Activated CD4-positive, alpha-beta T cell treated with anti-CD3 and anti-CD28 coated beads, Interleukin-2, amount 50 U/mL, for 1 hour (primary cell): ENCODE data around the gene SLC38A8.

ENCODE experiments used
- DNase-seq: peaks from one replicate; pipeline ENCODE4 v3.0.0-alpha.2; 2020

SLC38A8 gene

GRCh38 chr16:83994087-83994486 lies 48.5 kb downstream of the SLC38A8 start:
- no peak for DNase-seq

- DNase-seq = no peak
Observed at GRCh38 chr16:83992624-83993023, 50.0 kb downstream of the SLC38A8 start.

DNA sequence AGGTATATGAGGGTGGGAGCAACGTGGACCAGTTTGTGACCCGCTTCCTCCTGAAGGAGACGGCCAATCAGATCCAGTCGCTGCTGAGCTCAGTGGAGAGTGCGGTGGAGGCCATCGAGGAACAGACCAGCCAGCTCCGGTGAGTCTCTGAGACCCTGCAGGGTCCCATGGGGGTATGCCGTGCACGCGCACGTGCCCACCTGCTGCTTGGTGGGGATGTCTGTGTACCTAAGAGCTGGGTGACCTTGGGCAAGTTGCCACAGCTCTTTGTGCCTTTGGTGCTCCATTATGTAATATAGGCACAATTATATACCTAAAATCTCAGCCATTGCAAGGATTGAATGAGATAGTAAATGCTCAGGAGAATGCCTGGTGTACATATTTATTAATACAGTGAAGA lies 52.1 kb downstream of the SLC38A8 start:
- no peak for DNase-seq

DNA sequence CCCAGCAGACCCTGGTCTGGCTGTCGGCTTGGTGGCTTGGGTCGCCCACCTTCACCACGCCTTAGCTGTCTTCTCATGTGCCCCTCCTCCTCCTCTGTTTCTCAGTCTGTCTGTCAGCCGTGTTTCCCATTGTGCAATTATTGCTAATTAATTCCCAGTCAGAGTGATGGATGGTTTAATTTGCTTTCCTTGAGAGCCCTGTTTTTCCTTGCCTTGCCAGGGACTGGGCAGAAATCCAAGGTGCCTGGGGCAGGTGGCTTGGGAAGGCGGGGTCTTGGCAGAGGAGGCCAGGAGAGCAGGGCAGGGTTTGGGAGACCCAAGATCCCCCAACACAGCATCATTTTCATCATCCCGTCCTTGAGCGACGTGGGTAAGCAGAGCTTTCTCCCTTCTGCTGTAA lies 53.3 kb downstream of the SLC38A8 start:
- no peak for DNase-seq

GRCh38 chr16:83983491-83983890 lies 59.1 kb downstream of the SLC38A8 start:
- DNase-seq = no peak

- no peak for DNase-seq
Observed at GRCh38 chr16:83981799-83982198, 60.8 kb downstream of the SLC38A8 start.

GRCh38 chr16:83980794-83981193 lies 61.8 kb downstream of the SLC38A8 start:
- DNase-seq = no peak

- no peak for DNase-seq
Observed at GRCh38 chr16:83979441-83979840, 63.2 kb downstream of the SLC38A8 start.

GRCh38 chr16:83978401-83978904 lies 64.1 kb downstream of the SLC38A8 start:
- DNase-seq = no peak

DNA sequence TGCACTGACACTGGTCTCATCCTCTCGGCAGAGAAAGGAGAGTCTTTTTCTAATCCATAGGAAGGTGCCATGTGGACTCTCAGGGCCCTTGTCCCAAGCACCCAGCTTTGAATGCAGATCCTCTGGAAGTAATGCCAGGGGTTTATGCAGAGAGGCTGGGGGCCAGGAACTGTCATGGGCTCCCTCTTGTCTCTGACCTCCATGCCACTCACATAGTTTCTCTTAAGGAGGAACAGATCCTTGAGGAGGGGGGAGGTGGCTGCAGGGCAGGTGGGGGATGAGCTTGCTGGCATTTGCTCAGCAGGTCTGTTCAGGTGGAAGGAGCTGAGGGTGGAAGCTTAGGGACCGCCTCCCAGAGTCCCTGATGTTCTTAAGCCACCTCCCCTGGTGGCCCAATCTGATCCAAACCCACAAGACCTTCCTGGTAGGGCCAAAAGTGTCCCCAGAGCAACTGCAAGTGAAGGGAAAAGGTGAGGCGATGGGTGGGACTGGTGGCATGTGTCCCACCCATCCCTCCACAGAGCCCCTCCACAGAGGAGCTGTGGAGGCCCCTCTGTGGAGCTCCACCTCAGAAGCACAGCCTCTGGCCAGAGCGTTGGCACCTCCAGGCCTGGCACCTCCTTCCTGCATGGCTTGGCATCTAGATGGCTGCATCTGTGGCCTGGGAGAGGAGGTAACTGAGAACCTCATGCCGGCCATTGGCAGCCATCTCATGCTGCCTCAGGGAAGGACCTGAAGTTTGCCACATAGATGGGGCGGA lies 65.4 kb downstream of the SLC38A8 start:
- DNase-seq = no peak

DNA sequence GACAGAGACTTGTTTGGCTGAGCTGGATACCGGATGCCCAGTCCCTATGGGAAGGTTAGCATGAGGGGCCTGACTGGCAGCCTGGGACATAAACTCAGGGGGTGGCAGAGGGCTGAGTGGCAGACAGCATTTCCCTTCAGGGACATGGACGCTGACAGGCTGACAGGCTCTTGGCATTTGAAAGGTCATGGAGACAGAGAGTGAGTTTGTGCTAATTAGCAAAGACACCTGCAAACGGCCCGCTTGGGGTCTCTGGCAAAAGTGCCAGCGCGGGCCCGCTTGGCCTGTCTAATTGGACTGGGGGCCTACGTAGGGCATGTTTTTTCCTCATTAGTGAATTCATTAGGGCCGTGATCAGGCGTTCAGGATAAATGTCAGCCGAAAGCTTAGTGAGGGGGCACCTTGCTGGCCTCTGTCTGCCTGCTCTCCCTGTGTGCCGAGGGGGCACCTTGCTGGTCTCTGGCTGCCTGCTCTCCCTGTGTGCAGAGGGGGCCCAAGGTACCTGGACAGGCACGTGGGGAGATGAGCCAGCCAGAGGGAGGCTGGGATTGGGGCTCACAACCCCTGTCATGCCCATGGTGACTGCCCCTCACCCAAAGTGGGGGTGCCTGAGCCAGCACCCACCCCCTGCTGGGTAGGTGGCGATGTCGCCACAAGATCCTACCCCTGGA lies 66.9 kb downstream of the SLC38A8 start:
- no peak for DNase-seq

DNA sequence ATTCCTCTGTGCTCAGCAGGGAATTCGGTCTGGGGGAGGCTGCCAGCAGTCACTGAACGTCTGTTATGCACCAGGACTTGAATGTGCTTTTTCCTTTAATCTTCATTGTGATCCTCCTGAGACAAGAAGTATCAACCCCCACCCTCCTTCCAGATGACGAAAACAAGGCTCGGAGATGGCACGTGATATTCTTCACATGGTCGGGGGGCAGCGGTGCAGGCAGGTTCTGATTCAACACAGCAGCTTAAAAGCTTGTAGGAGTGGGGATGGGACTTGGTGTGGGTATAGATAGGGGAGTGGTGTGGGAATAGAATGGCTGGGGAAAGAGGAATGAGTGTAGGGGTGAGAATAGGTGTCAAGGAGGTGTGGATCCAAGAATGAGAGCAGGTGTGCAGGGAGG lies 68.1 kb downstream of the SLC38A8 start:
- no peak for DNase-seq

DNA sequence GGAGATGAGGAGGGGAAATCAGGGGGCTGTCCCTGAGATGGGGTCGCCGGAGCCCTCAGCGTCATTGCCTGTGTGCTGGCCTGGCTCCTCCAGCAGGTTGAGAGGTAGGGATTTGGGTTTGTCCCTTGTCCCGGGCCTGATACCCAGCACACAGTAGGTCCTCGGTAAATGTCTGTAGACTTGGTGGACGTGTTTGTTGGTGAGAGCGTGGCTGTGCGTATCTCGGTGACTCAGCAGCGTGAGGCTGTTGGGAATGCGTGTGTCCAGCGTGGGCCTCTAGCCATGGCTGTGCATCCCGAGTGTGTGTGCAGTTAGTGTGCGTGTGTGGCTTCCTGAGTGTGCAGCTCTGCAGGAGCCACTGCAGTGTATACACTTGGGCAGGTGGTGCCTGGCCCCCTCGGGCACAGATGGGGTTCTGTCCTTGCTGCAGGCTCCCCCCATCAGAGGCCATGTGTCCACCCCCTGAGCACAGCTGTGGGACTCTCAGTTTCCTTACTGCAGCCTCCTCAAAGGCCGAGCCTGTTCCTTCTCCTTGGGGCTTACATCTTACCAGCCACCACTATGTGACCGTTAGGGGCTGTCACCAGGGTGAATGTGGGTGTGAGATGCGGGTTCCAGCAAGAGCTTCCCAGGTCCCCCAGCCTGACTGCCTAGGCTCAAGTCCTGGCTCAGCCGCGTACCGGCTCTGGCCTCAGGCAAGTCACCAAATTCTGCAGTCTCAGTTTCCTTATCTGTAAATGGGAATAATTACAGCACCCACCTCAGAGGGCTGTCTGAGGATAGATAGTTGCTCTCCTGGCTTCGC lies 68.8 kb downstream of the SLC38A8 start:
- DNase-seq = no peak

DNA sequence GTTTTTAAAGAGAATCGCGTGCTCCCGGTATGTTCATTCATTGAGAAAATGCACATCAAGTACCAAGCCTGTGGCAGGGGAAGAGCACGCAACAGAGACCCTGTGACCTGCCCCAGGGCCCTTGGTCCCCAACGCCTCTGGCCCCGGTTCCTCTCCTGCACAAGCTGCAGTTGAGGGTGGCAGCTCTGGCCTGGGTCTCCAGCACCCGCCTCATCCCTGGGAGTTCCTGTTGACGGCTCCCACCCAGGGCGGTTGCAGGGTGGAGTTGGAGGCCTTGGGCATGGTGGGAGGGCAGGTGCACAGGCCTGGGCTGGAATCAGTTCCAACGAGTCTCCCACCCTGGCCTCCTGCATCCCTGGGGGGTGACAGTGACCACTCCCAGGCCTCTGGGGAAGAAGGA lies 69.5 kb downstream of the SLC38A8 start:
- DNase-seq = no peak

DNA sequence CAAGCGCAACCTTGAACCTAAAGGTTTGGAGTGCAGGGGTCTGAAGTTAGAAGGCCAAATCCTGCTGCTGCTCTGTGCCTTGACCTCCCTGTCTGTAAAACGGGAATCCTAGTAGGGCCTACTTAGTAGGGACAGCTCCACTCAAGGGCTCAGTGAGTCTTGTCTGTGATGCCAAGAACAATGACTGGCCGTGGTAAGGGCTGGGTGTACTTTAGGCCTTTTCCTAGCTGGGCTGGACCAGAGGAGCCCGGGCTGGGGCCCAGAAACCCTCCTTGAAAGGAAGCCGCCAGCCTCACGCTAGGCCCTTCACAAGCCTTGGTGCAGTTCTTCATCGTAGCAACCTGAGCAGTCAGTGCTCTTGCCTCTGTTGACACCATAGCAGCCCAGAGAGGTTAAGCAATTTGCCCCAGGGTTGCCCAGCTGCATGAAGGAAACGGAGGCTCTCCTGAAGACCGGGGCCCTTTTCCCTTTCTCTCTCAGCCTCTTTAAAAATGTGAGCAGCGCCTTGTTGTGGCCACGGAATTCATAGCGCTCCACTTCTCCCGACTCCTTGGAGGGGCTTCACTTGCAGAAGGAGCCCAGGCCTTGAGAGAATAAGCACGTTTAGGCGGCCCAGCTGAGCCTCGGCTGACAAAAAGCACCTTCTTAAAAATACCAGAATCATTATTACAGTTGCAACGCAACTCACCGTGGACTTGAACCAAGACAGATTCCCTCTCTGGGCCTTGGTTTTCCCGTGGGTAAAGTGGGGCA lies 70.2 kb downstream of the SLC38A8 start:
- no peak for DNase-seq

DNA sequence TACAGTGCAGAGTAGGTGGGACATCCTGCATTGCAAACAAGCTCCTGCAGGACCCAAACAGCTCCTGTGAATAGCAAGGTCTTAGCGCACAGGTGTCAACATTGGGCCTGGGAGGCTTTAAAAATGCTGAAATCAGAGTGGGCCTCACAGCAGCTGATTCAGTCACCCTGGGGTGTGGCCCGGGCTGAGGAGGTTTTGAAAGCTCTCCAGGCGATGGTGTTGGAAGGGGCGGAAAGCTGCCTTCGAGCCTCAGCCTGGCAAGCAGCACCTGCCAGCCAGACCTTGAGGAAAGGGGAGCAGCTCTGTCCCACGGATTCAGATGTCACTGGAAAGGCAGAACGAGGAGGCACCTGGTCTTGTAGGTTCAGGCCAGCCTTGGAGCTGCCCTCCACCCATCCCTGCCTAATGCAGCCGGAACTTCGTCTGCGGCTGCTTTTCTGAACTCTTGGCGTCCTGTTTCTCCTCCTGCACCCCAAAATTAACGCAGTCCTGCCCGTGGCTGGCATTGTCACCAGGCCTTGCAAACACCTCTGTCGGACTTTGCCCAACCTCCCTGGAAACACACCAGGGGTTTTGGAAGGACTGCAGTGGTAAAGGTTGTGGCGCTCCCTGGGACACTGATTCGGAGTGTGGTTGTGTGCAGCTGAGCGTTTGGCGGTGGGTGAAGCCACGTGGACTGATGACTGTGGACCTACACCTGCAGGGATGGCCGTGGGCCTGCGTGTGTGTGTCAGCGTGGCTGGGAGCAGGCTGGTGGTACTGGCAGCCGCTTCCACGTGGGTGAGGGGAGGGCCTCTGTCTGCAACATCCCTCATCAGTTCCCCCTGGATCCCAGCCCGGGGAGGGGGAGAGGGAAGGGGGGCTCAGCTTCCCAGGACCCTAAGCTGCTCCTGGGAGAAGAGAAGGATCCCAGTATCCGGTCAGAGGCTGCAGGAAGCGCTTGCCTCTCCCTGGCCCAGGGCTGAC lies 71.1 kb downstream of the SLC38A8 start:
- no peak for DNase-seq

DNA sequence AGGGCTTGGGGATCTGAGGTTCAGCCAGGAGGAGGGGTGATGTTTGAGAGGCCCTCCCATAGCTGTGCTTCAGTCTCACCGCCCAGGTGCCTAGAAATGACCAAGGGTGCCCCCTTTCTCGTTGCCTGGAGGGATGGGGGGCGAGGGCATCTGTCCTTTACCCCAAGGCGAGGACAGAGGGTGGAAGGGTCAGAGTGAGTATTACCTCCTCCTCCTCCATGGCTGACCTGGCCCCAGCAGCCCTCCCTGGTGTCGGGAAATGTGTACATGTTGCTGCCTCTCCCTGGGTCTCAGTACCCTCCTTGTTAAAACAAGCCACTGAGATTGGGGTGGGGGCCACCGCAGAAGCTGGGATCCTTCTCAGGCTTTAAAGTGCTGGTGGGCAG lies 72.2 kb downstream of the SLC38A8 start:
- no peak for DNase-seq

DNA sequence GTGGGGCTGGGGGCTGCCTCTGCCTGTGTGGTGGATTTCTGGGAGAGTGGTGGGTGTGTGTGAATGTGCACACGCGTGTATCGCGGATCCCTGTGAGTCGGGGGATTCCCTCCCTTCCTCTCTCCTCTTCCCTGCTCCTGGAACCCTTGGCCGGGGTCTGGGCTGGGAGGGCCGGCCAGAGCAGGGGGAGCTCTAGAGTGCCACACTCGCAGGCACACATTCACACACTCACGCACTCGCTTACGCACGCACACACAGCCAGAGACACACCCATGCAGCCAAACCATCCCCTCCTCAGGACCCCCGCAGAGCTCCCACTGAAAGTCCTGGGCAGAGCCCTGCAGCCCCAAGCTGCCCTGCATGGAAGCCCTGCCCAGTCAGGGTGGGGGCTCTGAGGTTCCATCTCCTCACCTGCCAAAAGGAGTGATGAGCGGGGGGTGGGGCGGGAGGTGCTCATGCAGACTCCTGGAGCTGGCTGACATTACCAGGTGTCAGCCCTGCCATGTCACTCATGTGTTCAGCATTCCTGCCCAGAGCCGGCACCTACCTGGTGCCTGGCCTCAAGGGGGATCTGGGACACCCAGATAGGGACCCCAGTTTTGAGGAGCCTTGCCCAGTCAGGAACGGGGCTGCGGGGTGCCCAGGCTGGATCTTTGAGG lies 72.7 kb downstream of the SLC38A8 start:
- no peak for DNase-seq

DNA sequence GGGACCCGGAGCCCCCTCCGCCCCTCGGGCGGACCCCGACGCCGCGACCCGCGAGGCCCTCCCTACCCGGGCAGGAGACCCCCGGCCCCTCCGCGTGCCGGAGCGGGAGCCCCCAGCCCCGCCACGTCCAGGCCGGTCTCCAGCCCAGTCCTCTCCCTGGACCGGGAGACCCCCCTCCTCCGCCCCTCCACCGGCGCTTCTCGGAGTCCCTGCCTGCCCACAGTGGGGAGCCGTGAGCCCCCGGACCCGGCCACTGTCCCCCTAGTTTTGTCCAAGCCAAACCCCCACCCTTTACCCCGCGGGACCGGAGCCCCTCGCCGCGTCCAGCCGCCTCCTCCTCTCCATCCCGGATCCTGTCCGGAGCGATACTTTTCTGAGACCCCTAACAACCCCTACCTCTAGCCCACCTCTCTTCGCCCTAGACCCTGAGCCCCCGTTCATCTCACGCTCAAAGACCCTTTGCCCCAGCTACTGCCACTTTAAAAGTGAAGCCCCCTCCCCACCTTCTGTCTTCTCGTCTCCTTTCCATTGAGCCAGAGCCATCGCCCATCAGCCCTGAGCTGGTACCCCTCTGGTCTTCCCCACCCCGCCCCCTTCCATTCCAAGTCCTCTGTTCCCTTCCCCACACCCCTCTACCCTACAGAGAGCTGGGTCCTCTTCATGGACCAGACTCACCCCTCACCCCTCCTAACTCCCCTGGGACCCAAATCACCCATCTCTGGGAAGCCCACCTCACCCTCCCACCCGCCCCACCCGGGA lies 73.5 kb downstream of the SLC38A8 start:
- no peak for DNase-seq

- no peak for DNase-seq
Observed at GRCh38 chr16:83968306-83968851, 74.2 kb downstream of the SLC38A8 start.
